ENCODE data around the gene PTPRU.

PTPRU gene

DNA sequence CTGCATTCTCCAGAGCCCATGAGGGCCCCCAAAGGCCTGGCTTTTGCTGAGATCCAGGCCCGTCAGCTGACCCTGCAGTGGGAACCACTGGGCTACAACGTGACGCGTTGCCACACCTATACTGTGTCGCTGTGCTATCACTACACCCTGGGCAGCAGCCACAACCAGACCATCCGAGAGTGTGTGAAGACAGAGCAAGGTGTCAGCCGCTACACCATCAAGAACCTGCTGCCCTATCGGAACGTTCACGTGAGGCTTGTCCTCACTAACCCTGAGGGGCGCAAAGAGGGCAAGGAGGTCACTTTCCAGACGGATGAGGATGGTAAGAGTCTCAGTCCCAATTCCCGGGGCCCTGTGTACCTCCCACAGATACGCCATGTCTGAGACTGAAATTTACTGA, 39.1 kb downstream of the PTPRU start:
- Mint-ChIP-seq H3K36me3 (no peaks in the 10 kb centered on the region), H3K27me3 (peaks cover 20 to 37% of the 10 kb centered on the region in 2 donors), H3K27ac (no peak overlapping the region), H3K4me3 (no peak overlapping the region), H3K9me3 (peaks cover 0 to 2% of the 10 kb centered on the region in 2 donors), H3K4me1 (no peaks in the 10 kb centered on the region)
- DNase-seq (no peak), ATAC-seq (replicated peaks) (no peak)

DNA sequence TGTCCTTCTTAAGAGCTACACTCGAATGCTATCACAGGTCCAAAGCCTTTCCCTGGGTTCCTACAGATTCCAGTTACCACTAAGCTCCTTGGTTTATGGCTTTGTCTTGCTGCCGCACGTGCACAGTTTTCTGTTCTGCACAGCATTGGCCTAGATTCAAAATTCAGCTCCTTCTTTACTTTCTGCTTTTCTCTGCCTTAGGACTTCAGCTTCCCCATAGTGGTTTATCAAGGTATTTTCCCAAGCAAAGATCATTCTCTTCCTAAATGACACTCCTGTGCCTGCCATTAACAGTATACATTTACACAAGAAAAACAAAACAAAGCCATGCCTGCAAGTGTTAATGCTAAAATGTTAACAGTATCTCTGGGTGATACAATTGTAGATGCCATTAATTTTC, 41.8 kb downstream of the PTPRU start:
- no peak overlapping the region for H3K27ac Mint-ChIP-seq
- DNase-seq (no peak), ATAC-seq (replicated peaks) (no peak)
- H3K4me1 Mint-ChIP-seq = peaks cover 0 to under 1% of the 10 kb centered on the region in 2 donors
- H3K9me3 Mint-ChIP-seq = peaks cover 0 to 2% of the 10 kb centered on the region in 2 donors
- H3K27me3 Mint-ChIP-seq = peaks cover 5 to 15% of the 10 kb centered on the region in 2 donors
- H3K36me3 Mint-ChIP-seq = no peaks in the 10 kb centered on the region
- H3K4me3 Mint-ChIP-seq = no peak overlapping the region

DNA sequence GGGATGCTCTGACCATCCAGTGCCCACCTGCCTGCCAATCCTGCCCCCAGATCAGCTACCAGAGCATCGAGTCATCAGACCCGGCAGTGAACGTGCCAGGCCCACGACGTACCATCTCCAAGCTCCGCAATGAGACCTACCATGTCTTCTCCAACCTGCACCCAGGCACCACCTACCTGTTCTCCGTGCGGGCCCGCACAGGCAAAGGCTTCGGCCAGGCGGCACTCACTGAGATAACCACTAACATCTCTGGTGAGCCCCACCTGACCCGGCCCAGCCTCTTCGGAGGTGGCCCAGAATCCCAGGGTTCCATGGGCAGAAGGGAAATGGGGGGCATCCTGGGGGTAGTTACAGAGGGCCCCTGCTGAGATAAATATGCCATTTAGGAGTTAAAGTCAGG, 43.1 kb downstream of the PTPRU start:
- Mint-ChIP-seq H3K36me3 (no peaks in the 10 kb centered on the region), H3K27ac (no peak overlapping the region), H3K9me3 (peaks cover 0 to 2% of the 10 kb centered on the region in 2 donors), H3K4me3 (no peak overlapping the region), H3K4me1 (peaks cover 5 to 8% of the 10 kb centered on the region in 2 donors), H3K27me3 (peaks cover 11 to 24% of the 10 kb centered on the region in 2 donors)
- ATAC-seq (replicated peaks) (no peak), DNase-seq (no peak)

DNA sequence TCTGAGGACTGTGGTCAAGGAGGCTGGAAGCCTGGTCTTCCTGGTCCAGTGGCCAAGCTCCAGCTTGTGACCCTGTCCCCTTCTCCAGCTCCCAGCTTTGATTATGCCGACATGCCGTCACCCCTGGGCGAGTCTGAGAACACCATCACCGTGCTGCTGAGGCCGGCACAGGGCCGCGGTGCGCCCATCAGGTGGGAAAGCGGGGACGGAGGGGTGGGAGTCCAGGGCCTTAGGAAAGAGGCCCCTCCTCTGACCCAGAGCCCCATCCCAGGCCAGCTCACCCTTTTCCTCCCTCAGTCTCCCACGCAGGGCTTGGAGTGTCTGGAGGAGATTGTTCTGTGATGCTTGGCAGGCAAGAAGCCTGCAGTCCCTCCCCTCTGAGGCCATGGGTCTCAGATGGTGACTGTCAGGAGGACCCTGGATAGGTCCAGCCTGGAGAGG, 43.6 kb downstream of the PTPRU start:
- Mint-ChIP-seq H3K27me3 (peaks cover 11 to 25% of the 10 kb centered on the region in 2 donors), H3K27ac (no peak overlapping the region), H3K4me3 (no peak overlapping the region), H3K36me3 (no peaks in the 10 kb centered on the region), H3K4me1 (peaks cover 5 to 8% of the 10 kb centered on the region in 2 donors), H3K9me3 (peaks cover 0 to 2% of the 10 kb centered on the region in 2 donors)
- no peak for DNase-seq
- ATAC-seq (replicated peaks) = no peak

DNA sequence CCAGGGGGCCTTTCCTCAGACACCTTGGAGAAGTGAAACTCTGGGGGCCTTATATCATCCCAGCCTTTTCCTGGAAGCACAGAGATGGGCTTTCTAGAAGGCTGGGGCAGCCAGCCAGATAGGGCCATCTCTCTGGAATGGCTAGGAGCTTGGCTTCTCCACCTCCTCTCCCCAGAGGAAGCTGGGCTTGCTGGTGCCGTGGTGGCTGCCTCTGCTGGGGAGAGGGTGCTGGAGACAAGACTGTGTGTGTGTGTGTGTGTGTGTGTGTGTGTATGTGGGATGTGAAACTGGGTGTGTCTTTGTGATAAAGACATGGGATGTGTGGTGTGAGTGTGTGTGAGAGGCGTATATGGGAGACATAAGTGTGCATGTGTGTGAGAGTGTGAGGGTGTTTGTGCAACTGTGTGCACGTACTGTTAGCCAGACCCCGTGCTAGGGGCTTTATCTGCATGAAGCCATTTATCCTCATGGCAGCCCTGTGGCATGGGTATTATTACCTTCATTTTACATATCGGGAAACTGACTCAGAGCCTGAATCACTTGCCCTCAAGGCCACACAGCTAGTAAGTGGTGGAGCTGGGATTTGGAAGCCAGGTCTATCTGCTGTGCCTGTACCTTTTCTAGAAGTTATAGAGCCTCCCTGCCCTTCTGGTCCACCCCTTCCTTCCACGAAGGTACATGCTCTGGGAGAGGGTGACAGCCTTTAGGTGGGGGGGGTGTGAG, 44.2 kb downstream of the PTPRU start:
- Mint-ChIP-seq H3K9me3 (peaks cover 0 to 2% of the 10 kb centered on the region in 2 donors), H3K27ac (no peak overlapping the region), H3K4me1 (peaks cover 5 to 8% of the 10 kb centered on the region in 2 donors), H3K4me3 (no peak overlapping the region), H3K36me3 (no peaks in the 10 kb centered on the region), H3K27me3 (peaks cover 11 to 25% of the 10 kb centered on the region in 2 donors)
- ATAC-seq (replicated peaks) (no peak), DNase-seq (no peak)

DNA sequence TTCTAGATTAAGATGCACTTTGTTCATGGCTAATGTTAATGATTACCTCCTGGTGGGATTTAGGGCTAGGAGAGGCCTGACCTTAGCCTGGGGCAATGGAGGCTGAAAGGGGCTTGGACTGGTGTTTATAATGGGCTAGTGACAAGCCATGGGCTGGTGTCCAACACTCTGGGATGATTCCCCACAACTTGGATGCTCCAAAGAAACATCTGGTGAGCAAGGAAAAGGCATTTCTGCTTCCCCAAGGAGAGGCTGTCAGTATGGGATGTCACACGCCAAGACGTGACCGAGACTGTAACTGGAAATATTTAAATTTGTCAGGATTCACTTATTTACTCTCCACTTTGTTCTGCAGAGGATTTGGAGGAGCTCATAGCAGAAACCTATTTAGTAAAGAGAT, 45.2 kb downstream of the PTPRU start:
- H3K36me3 Mint-ChIP-seq = no peaks in the 10 kb centered on the region
- H3K27me3 Mint-ChIP-seq = peaks cover 11 to 25% of the 10 kb centered on the region in 2 donors
- H3K9me3 Mint-ChIP-seq = peaks cover 0 to 2% of the 10 kb centered on the region in 2 donors
- H3K4me1 Mint-ChIP-seq = peaks cover 5 to 8% of the 10 kb centered on the region in 2 donors
- DNase-seq (no peak), ATAC-seq (replicated peaks) (no peak)
- H3K27ac Mint-ChIP-seq = no peak overlapping the region
- H3K4me3 Mint-ChIP-seq = no peak overlapping the region

DNA sequence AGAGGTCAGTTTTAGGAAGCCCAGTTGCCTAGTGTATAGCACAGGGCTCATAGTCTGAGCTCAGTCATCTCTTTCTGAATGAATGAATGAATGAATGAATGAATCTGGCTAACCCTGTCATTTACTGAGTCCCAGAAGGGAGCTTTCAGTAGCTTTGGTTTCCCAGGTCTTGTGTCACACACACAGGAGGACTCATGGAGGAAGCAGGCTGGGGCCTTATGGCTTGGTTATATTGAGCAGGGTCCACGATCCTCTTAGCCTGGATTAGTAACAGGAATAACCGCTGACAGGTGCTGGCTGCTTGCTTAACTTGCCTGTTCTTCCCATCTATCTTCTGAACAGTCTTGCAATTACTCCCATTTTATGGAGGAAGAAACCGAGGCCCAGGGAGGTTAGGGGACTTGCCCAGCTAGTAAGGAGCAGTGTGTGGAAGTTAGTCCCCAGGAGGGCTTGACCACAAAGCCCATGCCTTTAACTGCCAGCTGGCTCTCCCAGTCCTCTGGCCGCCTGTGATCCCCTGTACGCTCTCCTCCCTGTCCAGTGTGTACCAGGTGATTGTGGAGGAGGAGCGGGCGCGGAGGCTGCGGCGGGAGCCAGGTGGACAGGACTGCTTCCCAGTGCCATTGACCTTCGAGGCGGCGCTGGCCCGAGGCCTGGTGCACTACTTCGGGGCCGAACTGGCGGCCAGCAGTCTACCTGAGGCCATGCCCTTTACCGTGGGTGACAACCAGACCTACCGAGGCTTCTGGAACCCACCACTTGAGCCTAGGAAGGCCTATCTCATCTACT, 46.0 kb downstream of the PTPRU start:
- Mint-ChIP-seq H3K27ac (no peak overlapping the region), H3K27me3 (peaks cover 11 to 25% of the 10 kb centered on the region in 2 donors), H3K9me3 (no peaks in the 10 kb centered on the region), H3K4me1 (peaks cover 8 to 10% of the 10 kb centered on the region in 2 donors), H3K36me3 (no peaks in the 10 kb centered on the region), H3K4me3 (no peak overlapping the region)
- no peak for DNase-seq
- no peak for ATAC-seq (replicated peaks)

DNA sequence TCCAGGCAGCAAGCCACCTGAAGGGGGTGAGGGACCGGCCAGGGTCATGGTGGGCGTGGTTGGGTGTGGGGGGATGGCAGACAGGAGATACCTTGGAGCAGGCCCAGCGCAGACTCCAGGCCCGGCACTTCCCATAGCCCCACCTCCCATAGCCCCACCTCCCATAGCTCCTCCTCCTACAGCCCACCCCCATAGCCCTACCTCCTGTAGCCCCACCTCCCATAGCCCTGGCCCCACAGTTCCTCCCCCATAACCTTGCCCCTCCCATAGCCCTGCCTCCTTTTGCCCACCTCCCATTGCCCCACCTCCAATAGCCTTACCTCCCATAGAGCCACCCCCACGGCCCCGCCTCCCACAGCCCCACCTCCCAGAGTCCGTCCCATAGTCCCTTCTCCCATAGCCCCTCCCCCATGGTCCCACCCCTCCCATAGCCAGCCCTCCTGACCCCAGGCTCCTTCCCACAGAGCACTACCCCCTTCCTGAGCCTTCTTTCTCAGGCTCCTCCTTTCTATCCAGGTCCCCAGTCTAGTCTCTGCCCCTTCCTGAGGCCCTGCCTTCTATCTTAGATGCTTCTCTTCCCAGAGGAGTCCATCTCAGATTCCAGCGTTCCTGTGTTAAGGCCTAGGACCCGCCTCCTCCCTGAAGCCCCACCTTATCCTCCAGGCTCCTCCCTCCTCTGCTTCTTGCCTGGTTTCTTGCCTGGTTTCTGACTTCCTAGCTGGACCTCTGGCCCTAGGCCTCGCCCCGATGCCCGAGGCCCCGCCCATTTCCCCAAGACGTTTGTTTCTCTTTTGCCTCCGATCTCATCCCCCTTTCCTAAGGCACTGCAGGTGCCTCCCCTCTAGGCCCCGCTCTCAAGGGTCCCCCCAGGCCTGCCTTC, 46.8 kb downstream of the PTPRU start:
- DNase-seq = no peak
- ATAC-seq (replicated peaks) = peak; percentile 57 to 64
- Mint-ChIP-seq H3K36me3 (no peaks in the 10 kb centered on the region), H3K27ac (no peak overlapping the region), H3K27me3 (peaks cover 8 to 25% of the 10 kb centered on the region in 2 donors), H3K9me3 (no peaks in the 10 kb centered on the region), H3K4me3 (peak overlapping the region; percentile 29 to 30), H3K4me1 (peaks cover 8 to 11% of the 10 kb centered on the region in 2 donors)

DNA sequence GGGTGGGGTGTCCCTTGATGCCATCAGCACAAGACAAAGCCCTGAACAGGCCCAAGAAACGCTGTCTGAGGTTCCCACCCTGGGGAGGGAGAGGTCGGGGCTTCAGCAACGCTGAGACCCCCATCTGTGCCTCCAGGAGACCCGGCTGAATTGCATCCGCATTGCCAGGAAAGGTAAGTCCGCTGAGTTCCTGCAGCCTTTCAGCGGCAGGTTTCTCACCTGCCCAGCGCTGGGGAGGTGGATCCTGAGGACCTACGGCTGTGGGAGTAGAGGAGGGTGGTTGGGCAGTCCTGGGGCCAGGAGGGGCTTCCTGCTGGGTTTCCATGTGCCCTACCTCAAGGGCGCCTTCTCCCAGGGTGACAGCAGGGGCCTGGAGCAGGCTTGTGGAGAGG, 47.5 kb downstream of the PTPRU start:
- H3K27ac Mint-ChIP-seq = no peak overlapping the region
- H3K4me1 Mint-ChIP-seq = peaks cover 8 to 11% of the 10 kb centered on the region in 2 donors
- H3K4me3 Mint-ChIP-seq = peak overlapping the region in 1 of 2 donors; percentile 30
- H3K36me3 Mint-ChIP-seq = no peaks in the 10 kb centered on the region
- H3K27me3 Mint-ChIP-seq = peaks cover 6 to 25% of the 10 kb centered on the region in 2 donors
- DNase-seq = no peak
- no peak for ATAC-seq (replicated peaks)
- no peaks in the 10 kb centered on the region for H3K9me3 Mint-ChIP-seq

DNA sequence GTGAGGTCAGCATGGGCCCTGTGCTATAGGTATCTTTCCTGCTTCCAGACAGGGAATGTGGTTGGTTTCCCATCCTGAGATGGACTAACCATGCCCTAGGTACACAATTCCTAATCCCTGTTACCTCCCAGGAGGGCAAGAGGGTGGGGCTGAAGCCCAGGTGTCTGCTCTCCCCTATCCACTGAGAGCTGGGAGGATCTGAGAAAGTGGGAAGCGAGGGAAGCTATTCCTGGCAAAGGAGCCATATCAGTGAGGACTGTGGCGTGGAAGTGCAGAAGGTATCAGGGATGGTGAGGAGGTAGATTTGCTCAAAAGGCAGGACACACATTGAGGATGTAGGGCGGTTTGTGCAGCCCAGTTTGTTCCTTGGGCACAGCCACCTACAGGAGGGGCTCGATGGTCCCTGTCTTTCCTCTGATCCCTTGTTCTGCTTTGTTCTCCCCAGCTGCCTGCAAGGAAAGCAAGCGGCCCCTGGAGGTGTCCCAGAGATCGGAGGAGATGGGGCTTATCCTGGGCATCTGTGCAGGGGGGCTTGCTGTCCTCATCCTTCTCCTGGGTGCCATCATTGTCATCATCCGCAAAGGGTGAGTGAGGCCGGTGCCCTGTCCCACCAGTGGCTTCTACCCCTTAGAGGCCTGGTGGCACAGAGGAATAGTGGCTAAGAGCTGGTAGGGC, 48.1 kb downstream of the PTPRU start:
- Mint-ChIP-seq H3K4me1 (peaks cover 8 to 11% of the 10 kb centered on the region in 2 donors), H3K4me3 (no peak overlapping the region), H3K27ac (no peak overlapping the region), H3K9me3 (no peaks in the 10 kb centered on the region), H3K36me3 (no peaks in the 10 kb centered on the region), H3K27me3 (peaks cover 6 to 23% of the 10 kb centered on the region in 2 donors)
- DNase-seq (no peak), ATAC-seq (replicated peaks) (no peak)

DNA sequence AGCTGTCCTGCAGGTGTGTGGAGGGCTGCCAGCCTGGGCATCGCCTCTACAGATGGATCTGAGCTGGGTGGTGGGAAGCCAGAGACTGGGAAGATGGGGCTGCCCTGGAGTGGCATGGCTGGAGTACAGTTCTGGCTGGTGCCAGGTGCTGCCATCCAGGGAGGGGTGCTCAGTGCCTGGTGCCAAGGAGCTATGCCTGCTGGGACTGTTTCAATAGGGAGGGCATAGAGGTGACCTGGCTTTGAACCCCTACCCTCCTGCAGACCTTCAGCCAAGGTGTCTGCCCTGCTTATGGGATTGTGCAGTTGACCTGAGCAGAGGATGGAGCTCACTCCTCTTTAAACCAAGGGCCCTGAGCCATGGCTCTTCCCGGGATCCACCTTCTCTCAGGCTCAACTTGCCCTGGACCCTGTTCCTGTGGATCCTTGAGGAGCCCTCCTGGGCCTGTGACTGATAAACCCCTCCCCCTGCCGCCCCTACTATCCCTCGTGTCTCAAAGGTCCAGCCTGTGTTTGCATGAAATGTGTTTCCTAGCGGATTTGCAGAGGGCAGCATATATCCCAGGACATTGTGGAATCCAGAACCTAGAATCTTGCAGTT, 48.7 kb downstream of the PTPRU start:
- Mint-ChIP-seq H3K36me3 (no peaks in the 10 kb centered on the region), H3K4me3 (no peak overlapping the region), H3K4me1 (peaks cover 8 to 11% of the 10 kb centered on the region in 2 donors), H3K27ac (no peak overlapping the region), H3K9me3 (no peaks in the 10 kb centered on the region), H3K27me3 (peaks cover 6 to 18% of the 10 kb centered on the region in 2 donors)
- DNase-seq = no peak
- no peak for ATAC-seq (replicated peaks)

DNA sequence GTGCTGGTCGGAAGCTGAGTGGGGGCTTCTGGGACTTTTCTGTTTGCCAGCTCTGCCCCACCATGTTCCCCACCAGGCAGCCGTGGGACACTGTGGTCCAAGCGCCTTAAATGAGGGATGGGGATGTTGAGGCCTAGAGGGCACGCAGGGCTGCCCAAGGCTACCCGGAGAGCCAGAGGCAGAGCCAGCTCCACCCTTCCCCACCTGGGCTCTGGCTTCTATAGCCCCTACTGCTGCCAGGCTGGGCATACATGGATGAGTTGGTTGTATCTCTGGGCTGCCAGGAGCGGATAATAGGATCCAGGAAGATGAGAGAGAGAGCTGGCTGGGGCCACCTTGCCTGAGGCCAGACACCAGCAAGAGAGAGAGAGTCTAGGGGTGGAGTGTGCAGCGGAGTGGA, 49.4 kb downstream of the PTPRU start:
- ATAC-seq (replicated peaks) (no peak), DNase-seq (no peak)
- H3K36me3 Mint-ChIP-seq = no peaks in the 10 kb centered on the region
- H3K27me3 Mint-ChIP-seq = peaks cover 6 to 19% of the 10 kb centered on the region in 2 donors
- no peak overlapping the region for H3K27ac Mint-ChIP-seq
- no peak overlapping the region for H3K4me3 Mint-ChIP-seq
- no peaks in the 10 kb centered on the region for H3K9me3 Mint-ChIP-seq
- H3K4me1 Mint-ChIP-seq = peaks cover 8 to 11% of the 10 kb centered on the region in 2 donors

DNA sequence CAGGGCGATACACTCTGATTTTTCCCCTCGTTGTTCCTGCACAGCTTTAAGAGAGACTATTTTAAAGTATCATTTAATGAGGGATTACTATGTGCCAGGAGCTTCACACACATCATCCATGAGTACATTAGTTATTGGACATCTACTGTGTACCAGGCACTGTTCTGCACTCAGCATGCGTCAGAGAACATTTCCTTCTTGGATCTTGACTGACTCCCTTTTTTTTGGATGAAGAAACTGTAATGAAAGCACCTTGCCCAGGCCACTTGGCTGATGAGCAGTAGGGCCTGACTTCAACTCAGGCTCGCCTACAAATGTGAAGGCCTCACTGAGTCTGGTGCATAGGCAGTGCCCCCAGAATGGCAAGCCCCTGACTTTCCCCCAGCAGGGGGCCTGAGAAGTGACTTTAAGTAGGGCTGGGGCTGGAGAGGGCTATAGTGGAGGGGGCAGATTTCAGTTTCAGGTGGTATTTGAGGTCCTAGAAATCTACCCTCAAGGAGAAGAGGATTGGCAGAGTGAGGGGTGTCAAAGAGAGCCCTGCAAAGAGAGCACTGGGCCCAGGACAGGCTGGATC, 50.0 kb downstream of the PTPRU start:
- H3K27ac Mint-ChIP-seq = no peak overlapping the region

More for the DNA sequence above, 50.0 kb downstream of the PTPRU start:
- no peak for DNase-seq
- peaks cover 6 to 21% of the 10 kb centered on the region in 2 donors for H3K27me3 Mint-ChIP-seq
- H3K9me3 Mint-ChIP-seq = no peaks in the 10 kb centered on the region
- peaks cover 8 to 11% of the 10 kb centered on the region in 2 donors for H3K4me1 Mint-ChIP-seq
- H3K36me3 Mint-ChIP-seq = no peaks in the 10 kb centered on the region
- no peak overlapping the region for H3K4me3 Mint-ChIP-seq
- ATAC-seq (replicated peaks) = no peak
